Measurements from ENCODE around the gene FLRT2.

The FLRT2 gene

DNA sequence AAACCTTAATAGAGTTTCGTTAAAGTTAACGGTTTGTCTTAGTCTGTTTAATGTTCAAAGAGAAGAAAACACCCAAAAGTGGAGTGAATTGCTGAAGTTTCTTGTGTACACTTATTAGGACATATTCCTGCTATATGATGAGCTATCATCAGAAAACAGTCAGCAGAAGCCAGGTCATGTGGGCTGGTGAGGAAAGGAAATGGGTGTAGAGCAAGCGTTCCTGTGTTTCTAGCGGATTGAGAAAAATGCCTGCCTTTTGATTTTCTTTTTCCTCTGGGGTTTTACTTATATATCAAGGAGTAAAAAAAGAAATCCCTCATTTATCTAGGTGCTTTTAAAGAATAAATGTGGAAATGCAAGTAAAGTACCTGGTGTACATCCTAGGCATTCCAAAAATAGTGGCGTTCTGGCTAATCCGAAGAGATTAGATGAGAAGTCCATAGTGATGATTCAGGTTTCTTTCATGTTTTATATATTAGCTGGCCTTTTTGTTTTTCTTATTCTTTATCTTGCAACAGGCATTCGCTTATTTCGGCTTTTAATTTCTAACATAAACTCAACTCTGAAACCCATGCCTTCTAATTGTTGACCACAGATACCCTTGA is 50.7 kb downstream of the FLRT2 start:
- H3K27ac ChIP-seq, result no peak overlapping the region
- no peaks in the 10 kb centered on the region for H3K27me3 ChIP-seq (ENCODE audit: insufficient read depth, low read depth, severe bottlenecking)
- no peak for DNase-seq
- TF ChIP-seq, protein P1, sequence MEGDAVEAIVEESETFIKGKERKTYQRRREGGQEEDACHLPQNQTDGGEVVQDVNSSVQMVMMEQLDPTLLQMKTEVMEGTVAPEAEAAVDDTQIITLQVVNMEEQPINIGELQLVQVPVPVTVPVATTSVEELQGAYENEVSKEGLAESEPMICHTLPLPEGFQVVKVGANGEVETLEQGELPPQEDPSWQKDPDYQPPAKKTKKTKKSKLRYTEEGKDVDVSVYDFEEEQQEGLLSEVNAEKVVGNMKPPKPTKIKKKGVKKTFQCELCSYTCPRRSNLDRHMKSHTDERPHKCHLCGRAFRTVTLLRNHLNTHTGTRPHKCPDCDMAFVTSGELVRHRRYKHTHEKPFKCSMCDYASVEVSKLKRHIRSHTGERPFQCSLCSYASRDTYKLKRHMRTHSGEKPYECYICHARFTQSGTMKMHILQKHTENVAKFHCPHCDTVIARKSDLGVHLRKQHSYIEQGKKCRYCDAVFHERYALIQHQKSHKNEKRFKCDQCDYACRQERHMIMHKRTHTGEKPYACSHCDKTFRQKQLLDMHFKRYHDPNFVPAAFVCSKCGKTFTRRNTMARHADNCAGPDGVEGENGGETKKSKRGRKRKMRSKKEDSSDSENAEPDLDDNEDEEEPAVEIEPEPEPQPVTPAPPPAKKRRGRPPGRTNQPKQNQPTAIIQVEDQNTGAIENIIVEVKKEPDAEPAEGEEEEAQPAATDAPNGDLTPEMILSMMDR (IDR thresholded peaks at IDR 0.05; ENCODE audit: low read depth, low read length), result no peak
- H3K4me3 ChIP-seq (ENCODE audit: low read depth, low read length), result no peak overlapping the region
- H3K36me3 ChIP-seq, result no peaks in the 10 kb centered on the region
- no peaks in the 10 kb centered on the region for H3K9me3 ChIP-seq (ENCODE audit: severe bottlenecking)

DNA sequence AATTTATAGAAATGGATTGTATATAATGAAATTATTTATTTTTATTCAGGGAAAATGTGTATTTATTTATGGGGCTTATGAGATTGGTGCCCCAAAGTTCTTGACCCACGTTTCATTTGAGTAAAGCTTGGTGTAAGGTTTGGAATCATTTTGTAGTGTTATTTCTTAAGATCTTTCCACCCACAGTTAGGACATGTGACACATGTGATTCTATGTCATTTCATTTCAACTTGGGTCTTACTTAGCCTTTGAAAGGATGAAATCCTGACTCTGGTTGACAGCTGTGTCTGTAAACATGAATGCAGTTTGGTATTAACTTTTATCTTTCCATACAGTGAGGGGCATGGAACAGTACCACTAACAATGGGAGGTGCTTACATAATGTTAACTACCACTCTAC is 51.7 kb downstream of the FLRT2 start:
- no peak for DNase-seq

DNA sequence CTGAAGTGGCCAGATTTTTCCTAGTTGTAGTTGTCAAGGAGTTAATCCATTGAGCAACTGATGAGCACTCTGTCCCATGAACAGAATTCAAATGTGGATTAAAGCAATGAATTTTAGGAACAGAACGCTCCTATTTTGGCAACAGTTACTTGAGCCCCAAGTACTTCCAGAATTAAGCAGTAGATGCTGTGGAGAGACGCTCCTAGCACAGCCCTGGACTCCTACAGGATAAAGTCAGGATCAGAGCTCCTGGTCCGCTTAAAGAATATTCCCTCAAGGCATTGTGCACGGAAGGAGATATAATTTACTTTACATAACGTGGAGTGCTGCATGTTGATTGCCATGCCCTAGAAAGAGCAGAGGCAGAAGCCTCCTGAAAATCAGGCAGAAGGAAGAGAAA is 53.4 kb downstream of the FLRT2 start:
- no peak for DNase-seq
- Histone ChIP-seq H3K27ac (no peak overlapping the region), H3K4me3 (ENCODE audit: low read depth, low read length) (no peak overlapping the region), H3K9me3 (ENCODE audit: severe bottlenecking) (no peaks in the 10 kb centered on the region), H3K36me3 (no peaks in the 10 kb centered on the region), H3K27me3 (ENCODE audit: insufficient read depth, low read depth, severe bottlenecking) (no peaks in the 10 kb centered on the region)
- TF ChIP-seq, protein P1 (IDR thresholded peaks at IDR 0.05; ENCODE audit: low read depth, low read length), result no peak

More for the DNA sequence above, 51.7 kb downstream of the FLRT2 start:
- TF ChIP-seq, protein P1 (IDR thresholded peaks at IDR 0.05; ENCODE audit: low read depth, low read length), result no peak
- no peaks in the 10 kb centered on the region for H3K36me3 ChIP-seq
- no peak overlapping the region for H3K4me3 ChIP-seq (ENCODE audit: low read depth, low read length)
- H3K27ac ChIP-seq, result no peak overlapping the region
- no peaks in the 10 kb centered on the region for H3K9me3 ChIP-seq (ENCODE audit: severe bottlenecking)
- no peaks in the 10 kb centered on the region for H3K27me3 ChIP-seq (ENCODE audit: insufficient read depth, low read depth, severe bottlenecking)

DNA sequence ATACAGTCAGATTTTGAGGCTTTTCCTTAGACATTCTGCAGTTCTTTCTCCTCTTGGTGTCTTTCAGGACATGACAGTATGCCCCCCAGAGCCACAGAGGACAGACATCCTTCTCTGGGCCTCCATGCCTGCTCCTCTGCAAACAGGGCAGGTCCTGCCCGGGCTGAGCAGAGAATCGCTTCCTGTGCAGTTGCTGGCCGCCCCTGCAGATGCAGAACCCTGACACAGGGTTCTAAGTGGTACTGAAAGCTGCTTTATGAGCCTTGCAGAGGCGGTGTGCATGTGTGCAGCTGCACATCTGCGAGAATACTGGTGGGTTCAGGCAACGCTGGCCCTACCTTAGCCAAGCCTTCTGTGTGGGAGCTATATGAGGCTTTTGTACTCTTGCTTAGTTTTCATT is 54.5 kb downstream of the FLRT2 start:
- H3K4me3 ChIP-seq (ENCODE audit: low read depth, low read length), result no peak overlapping the region
- no peak for DNase-seq
- H3K27ac ChIP-seq, result no peak overlapping the region
- no peaks in the 10 kb centered on the region for H3K9me3 ChIP-seq (ENCODE audit: severe bottlenecking)
- TF ChIP-seq, protein P1 (IDR thresholded peaks at IDR 0.05; ENCODE audit: low read depth, low read length), result no peak
- H3K27me3 ChIP-seq (ENCODE audit: insufficient read depth, low read depth, severe bottlenecking), result no peaks in the 10 kb centered on the region
- H3K36me3 ChIP-seq, result no peaks in the 10 kb centered on the region

DNA sequence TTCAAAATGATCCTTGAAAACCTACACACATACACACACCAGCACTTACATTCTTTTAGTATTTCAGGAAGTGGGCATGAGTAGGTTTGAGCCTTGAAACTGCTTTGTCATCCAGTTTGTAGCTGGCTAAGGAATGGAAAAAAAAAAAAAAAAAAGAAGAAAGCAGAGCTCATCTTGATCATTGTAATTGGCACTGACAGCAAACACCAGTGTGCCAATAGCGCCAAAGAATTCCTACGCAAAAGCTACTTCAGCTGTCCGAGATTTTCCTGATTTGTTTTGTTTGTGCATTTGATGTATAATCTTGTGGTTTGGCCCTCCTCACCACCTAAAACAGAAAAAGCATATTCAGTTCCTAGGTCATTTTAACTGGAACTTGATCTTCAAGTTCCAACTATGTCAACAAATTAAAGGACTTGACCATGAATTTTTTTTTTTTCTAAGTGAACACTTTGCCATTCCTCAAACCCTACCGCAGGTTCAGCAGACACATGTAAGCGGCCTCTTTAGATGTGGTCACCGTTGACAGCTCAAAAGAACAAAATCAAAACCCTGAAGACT is 57.3 kb downstream of the FLRT2 start:
- TF ChIP-seq, protein P1 (IDR thresholded peaks at IDR 0.05; ENCODE audit: low read depth, low read length), result no peak
- Histone ChIP-seq H3K27me3 (ENCODE audit: insufficient read depth, low read depth, severe bottlenecking) (no peaks in the 10 kb centered on the region), H3K27ac (no peak overlapping the region), H3K9me3 (ENCODE audit: severe bottlenecking) (no peaks in the 10 kb centered on the region), H3K36me3 (no peaks in the 10 kb centered on the region), H3K4me3 (ENCODE audit: low read depth, low read length) (no peak overlapping the region)
- no peak for DNase-seq

DNA sequence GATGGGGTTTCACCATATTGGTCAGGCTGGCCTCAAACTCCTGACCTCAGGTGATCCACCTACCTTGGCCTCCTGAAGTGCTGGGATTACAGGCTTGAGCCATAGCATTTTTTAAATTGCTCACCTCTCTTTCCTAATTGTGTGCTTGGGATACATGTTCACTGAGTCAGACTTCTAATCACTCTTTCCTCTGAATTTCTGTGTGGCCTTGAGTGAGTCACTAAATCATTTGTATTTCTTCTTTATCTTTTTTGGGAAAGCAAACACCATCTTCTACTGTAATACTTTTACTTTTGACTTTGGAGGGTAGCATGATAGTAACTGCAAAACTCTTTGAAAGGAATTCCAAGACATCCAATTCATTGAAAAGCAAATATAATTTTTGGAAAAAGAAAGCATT is 60.8 kb downstream of the FLRT2 start:
- H3K36me3 ChIP-seq, result no peaks in the 10 kb centered on the region
- DNase-seq, result no peak
- no peaks in the 10 kb centered on the region for H3K9me3 ChIP-seq (ENCODE audit: severe bottlenecking)
- H3K27ac ChIP-seq, result no peak overlapping the region
- H3K4me3 ChIP-seq (ENCODE audit: low read depth, low read length), result no peak overlapping the region
- TF ChIP-seq, protein P1 (IDR thresholded peaks at IDR 0.05; ENCODE audit: low read depth, low read length), result no peak
- H3K27me3 ChIP-seq (ENCODE audit: insufficient read depth, low read depth, severe bottlenecking), result no peaks in the 10 kb centered on the region
